Hippocampal formation (tissue), 2 donors: ENCODE measurements around the gene COPS7A.

Experiments used
- DNase-seq, 2 donors: peaks; one replicate each; lab custom pipeline; 2025; lab: John Stamatoyannopoulos, UW

Gene COPS7A, protein sequence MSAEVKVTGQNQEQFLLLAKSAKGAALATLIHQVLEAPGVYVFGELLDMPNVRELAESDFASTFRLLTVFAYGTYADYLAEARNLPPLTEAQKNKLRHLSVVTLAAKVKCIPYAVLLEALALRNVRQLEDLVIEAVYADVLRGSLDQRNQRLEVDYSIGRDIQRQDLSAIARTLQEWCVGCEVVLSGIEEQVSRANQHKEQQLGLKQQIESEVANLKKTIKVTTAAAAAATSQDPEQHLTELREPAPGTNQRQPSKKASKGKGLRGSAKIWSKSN

DNA sequence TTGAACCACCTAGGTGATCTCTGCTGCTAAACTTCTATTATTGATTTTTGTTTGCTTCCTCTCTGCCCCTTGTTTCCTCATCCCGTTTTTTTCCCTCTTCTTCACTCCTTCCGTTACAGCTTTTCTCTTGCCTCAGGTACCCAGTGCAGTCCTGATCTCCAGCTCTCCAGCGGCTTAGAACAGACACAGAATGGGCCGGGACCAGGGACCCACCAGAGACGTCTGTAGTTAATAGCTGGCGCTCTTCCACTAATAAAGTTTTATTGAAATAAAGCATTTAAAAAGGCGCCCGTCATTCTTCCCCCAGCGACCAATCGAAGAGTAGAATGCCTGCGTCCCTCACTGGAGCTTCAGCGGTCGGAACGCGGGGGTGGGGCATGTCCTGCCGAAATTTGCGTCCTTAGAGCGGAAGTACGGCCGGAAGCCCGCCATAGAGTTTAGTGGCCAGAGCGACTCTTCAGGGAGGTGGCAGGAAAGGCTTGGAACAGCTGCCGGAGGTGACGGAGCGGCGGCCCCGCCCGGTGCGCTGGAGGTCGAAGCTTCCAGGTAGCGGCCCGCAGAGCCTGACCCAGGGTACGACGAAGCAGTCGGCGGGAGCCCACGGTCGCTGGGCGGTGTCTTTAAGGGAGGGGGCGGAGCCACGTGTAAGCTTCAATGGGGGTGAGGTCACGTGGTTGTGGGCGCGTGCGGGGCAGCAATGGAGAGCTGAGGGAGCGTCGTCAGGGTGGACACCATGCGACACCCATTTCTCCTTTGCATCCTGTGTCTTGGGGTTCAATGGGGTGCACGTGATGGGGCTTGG lies at the start of gene COPS7A:
COPS7A (plus strand) TSS at position 440 of the 802 bp plus-strand sequence. CDS start 611 bp downstream, outside the sequence.
- DNase-seq = peak; percentile 97

DNA sequence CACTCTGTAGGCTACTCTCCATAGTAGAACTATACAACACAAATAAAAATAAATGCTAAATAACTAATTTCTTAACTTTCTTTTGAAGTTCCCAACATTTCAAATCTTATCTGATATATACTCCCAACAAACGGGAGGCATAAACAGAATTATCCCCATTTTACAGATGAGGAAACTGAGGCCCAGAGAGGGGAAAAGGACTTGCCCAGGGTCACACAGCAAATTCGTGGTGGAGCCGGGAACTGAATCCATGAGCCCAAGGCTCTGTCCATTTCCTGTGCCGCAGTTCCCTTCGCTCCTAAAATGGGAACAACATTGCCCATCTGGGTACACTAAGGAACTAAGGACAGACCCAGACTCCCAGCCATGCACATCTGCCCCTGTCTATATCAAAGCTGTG lies 46.9 kb upstream of the COPS7A start:
- no peak for DNase-seq

DNA sequence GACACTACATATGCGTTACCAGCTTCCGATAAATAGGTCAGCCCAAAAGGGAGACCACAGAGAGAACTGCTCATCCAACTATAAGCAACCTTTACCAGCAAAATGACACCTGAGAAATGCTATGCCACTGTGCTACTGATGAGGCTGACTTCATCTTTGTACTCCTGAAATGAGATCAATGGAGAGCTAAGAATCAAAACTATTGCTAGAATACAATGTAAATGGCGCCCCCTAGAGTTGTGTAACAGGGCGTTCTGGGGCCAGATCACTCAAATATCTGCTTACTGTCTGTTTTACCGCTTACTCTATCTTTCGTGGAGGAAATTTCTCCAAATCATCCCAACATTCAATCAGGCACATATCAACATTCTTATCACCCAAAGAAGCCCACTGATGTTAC lies 39.2 kb upstream of the COPS7A start:
- peak in 1 of 2 donors; percentile 18 for DNase-seq

DNA sequence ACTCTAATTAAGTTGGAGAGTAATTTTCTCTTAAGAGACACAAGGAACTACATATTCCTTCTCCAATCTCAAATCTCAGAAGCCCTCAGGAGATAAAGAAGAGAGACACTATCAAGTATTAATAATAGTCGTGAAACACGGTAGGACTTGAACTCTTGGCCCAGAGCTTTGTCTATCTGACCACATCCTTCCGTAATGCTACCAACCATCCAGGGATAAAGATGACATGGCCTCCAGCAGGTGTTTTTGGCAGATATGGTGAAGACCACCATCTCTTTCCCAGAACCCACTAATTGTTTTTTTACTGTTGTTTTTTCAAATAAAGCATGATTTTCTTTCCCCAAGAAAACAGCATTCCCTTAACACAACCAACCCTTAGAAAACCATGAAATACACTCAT lies 38.0 kb upstream of the COPS7A start:
- DNase-seq = no peak

DNA sequence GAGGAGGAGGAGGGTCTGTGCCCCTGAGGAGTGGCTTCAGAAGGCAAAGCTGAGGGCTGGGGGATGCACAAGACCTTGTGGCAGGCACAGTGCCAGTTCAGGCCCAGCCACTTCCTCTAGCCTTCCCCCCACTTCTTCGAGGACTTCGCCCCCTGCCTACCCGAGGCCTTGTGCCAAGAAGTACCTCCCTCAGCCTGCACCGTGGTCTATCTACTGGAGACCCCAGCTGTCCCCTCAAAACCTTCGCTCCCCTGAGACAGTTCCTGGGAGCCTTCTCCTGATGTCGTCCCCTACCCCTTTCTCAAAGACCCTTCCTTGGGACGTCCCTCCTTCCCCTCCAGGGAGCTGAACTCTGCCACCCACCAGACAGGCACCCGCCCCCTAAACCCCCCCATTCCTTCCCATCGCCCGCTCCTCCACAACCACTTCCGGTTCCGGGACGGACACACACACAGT lies 35.3 kb upstream of the COPS7A start:
- no peak for DNase-seq

DNA sequence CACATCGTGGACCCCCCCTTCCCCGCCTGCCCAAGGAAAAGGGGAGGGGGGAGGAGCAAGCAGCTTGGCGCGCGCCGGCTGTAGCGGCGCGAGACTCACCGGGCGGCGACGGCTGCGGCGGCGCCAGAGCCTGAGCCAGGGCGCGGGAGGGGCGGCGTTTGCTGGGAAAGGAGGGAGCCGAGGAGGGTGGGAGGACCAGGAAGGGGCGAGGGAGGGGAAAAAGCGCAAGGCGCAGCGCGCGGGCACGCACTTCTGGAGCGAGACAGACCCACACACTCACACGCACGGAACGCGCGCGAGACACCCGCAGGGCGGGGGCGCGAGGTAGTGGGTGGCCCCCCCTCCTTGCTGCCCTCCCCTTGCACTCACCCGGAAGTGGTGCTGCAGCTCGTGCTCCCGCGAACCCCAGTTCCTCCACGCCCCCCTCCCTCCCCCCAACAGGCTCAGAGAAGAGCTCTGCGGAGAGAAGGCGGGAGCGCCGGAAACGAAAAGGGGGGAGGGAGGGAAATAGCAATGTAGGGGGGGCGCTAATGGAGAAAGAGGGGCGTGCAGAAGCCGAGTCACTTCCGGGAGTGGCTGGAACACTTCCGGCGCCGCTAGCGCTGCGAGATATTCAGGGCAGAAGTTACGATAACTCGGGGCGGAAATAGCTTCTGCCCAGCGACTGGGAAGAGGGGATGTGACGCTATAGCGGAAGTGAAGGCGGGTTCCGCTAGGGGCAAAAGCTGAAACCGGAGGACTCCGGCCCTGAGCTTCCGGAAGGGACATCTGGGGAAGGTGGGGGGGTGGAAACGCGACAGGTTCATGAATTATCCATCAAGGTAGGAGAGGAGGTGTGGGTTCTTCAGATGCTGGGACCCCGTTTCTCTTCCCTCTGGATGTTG lies 34.6 kb upstream of the COPS7A start, which contains the start of gene ZNF384:
ZNF384 (minus strand) TSS at position 377 of the 884 bp plus-strand sequence. CDS start 9,855 bp downstream, outside the sequence.
- DNase-seq = peak; percentile 99 to 100

DNA sequence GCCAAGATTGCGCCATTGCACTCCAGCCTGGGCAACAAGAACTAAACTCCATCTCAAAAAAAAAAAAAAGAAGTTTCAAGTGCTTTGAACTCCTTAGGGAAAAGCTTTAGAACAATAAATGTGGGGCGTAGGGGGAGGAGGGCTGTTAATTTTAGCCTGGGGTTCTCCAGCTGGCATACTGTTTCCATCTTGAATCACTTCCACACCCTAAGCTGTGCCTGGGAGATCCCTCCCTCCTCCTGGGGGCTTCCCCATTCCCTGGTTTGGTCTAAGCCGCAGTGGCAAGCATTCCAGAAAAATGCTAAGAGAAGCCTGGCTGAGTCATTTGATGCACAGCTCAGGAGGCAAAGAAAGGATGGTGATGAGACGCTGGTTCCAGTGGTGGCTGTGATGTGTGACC lies 32.4 kb upstream of the COPS7A start:
- no peak for DNase-seq

DNA sequence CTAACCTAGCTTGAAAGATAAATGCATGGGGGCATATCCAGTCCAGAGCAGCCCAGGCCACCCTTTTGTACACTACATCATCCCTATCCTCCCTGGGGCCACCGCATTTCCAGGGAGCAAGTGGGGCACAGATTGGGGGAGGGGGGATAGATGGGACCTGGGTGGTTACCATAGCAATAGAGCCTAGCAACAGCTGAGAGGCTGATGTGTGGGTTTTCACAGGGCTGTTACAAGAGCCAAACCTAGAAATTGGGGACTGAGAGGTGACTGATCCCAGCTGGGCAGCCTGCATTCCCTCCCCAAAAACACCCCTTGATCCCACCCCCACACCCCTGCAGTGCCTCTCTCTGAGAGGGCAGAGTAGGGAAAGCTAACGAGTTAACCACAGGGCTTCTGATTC lies 31.0 kb upstream of the COPS7A start:
- no peak for DNase-seq

DNA sequence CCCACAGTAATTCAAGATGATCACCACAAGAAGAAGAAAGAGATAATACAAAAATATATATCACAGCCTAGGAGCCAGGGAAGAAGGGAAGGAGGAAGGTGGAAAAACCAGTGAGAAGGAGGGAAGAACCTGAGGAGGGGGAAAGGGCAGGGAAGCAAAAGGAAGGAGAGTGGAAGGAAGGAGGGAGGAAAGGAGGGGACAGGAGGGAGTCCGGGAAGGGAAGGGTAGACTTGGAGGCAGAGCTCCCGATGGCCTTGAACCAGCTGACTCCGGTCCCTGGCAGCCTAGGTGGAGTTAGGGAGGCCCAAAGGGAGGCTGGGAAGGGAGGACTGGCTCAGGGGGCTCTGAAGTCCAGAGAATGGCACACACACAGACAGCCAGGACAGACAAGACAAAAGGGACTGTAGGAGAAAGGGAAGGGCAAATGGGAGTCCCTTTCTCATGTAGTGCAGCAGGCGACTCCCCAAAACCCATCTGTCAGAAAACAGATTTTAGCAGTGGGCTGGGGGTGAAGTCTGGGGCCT lies 30.0 kb upstream of the COPS7A start:
- no peak for DNase-seq

DNA sequence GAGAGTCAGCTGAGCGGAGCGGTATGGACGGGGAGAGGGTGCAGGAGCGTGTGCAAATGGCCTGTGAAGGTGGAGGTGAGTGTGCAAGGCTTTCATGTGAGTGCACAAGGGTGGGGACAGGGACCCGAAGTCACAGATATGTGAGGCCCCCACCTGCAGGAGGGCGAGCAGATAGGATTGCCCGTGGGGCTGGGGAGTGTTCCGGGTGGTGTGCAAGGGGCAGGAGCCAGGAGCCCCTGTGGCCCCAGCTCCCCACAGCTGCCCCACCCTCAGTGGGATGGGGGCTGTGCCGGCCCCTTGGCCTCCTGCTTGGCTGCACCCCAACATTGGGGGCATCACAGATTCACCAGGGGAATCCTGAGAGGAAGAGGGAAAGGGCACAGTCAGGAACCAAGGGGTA lies 29.1 kb upstream of the COPS7A start:
- no peak for DNase-seq

DNA sequence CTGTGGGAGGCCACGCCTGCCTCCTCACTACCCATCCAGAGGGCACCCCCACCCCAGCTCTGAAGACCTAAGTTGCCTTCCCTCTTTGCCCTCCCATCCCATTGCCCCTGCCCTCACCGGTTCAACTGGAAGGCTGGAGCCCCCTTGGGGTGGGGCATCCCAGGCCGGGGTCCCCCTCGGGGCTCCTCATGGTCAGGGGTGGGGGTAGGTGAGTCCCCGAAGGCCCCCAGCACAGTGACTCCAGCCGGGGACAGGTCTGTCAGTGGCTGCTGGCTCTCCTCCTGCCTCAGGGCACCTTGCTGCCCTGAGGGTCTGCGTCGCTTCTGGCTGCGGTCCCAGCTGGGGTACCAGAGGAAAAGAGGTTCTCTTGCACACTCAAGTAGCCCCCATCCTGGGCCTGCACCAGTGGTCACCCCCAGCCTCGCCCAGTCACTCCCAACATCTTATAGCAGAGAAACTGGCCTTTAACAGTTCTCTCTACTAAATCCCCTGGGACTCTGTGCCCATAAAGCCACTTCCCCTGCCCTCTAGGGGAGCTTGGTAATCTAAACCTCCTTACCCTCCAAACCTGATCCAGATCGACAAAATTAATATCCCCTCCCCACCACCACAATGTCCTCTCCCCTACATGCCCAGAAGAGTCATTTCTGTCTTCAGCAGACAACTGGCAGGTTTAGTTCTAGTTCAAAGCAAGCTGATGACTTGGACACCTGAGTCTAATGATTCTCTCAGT lies 28.4 kb upstream of the COPS7A start:
- no peak for DNase-seq

DNA sequence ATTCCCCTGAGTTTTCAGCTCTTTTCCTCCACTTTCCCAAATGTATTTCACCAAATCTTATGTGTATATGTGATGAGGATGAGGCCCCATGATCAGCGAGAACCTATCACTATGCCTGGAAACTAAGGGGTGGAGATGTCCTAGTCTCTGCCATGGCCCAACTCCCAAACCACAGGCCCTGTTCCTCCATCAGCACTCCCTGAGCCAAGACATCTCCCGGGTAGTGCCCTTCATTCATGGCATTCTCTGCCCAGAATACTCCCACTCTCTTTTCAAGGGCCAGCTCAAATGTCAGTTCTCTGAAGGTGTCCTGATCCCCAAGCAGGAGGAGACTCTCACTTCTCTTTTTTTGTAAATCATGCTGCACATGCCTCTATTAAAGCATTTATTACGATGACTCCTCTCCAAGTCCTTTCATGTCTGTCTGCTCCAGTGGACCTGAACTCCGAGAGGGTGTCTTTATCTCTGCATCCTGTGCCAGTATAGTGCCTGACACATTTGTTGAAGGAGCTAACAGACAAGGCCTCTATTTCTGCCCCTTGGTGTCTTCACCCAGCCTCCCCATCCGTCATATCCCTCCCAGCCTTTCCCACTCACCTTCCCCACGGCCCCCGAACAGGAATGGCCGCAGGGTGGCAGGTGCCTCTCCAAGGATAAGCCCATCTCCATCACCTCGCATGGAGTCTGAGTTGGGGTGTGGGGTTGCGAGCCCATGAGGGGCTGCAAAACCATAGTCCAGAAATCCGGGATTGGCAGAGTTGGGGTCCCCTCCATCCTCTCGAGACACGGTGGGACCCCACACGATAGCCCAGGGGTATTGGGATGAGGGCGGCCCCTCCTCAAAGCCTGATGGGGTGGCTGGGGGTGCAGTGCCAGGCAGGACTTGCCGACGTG lies 26.9 kb upstream of the COPS7A start:
- DNase-seq = no peak

DNA sequence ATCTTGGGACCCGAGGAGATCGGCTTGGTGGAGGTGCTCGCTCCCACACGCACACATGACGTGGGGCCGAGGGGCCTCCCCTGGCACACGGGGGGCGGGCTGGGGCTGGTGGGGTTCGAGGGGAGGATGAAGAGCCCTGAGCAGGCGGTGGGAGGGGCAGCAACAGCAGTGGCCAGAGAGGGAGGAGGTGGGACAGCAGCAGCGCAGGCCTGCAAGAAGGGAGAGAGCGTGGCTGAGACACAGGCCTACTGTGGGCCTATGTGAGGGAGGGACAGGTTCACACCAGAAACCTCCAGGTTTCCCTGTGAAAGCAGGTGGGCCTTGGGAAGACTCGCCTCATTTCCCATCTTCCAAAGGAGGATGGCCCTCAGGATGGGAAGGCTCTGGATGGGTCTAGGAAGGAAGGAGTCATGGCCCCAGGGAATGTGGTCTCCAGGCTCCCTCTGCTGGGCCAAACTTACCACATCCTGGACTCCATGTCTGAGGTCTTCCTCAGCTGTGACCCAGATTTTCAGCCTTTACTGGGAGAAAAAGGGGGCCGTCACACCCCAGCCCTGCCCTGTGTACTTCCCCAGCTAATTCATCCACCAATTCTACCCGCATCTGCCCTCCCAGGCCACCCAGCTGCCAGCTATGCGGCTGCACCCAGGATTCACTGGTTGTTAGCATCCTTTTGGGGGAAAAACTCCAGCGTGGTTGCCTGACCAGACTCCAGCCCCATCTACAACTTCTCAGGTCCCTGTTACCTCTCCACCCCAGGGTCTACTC lies 26.1 kb upstream of the COPS7A start:
- no peak for DNase-seq

DNA sequence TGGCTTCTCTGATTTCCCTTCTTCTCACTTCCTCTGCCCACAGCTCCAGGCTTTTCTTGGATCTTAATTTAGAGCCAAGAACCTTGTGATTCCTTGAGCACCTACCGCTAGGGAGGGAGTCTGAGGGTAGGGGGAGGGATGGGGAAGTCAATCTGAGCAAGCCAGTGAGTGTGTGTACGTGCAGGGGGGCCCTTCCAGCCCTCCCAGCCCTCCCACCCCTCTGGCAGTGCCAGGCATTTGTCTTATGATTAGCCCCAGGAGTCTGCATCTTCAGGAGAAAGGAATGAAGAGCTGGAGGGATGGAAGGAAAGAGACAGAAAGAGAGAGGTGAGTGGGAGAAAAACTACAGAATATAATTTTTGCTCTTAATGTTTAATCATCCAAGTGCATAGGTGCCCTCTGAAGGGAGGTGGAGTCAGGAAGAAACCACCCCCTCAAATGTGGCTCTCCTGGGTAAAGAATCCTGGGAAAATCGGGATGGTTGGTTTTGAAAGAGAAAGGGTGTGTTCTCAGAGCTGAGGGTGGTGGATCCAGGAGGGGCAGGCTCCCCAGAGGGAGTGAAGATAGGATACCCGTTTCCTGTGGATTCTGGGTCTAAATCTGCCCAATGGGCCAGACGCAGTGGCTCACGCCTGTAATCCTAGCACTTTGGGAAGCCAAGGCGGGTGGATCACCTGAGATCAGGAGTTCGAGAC lies 25.3 kb upstream of the COPS7A start:
- DNase-seq = no peak

DNA sequence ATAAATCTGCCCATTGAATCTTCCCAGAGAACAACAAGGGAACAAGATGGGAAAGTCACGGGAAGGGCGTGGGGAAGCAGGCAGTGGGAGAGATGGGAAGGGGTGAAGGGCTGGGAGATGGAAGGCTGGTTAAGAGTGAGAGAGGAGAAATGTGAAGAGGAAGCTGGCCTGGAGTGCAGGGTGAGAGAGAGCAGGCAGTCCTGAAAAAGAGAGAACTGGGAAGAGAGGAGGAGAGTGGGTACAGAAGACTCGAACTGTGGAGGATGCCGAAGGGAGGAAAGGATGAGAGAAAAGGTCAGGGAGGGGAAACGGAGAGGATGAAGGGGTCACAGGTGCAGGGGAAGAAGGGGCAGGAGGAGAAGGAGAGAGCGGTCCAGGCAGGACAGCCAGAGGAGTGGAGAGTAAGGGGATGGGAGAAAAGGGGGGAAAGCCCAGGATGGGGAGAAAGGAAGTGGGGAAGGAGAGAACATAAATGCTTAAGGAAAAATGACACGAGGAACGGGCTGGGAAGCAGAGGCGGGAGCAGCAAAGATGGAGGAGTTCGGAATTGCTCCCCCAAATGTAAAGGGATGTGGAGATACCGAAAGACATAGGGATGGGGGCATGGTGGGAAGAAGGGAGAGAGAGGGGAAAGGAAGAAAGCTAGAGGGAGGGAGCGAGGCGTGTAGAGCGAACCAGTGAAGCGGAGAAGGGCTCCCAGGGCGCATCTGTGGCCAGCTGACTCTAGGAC lies 24.4 kb upstream of the COPS7A start:
- no peak for DNase-seq

DNA sequence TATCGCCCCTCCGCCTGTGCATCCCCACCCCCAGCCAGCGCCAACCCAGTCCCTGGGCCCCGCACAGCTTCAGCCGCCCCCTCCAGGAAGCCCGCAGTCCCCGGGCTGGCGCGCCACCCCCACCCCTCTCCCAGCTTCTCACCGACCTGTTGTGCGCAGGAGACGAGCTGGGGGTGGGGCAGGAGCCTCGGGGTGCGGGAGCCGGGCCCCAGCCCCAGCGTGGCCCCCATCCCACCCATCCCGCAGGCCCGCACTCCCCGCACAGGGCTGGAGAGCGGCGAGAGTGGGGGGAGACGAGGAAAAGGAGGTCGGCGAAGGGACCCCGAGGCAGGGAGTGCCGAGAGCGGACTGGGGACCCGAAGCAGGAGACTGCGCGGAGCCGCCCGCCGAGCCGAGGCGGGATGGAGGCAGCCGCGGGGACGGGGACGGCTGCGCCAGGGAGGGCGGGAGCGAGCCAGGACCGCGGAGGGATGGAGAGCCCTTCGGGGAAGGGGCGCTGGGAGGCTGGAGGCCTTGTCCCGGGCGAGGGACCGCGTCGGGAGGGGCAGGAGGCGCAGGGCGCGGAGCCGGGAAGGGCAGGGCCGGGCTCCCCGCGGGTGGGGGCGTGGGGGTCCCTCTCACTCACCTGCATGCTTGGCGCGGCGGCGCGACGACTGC lies 23.7 kb upstream of the COPS7A start:
- DNase-seq = no peak

DNA sequence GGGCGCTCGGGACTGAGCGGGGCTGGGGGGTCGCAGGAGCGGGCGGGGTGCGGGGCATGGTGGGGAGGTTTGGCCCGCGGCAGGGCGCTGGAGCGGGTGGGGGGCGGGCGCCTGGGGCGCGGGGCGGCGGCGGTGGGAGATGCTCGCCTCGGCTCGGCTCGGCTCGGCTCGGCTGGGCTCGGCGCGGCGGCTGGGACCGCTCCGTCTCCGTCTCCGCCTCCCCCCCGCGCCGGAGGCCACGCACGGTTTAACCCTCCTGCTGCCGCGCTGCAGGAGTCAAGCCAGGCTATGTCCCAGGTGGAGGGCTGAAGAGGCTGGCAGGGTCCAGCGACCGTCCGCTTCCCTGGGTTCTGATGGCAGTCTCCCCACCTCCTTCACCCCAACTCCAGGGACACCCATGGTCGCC lies 23.2 kb upstream of the COPS7A start, which contains the start of gene PIANP:
PIANP (minus strand) TSS at position 170 of the 406 bp plus-strand sequence. CDS start 2,754 bp downstream, outside the sequence.
- no peak for DNase-seq
